DMS114 treated with DMSO at 0.1 percent for 48 hours (cell line): ENCODE results near the gene PIP4K2C.

Source experiments
- DNase-seq: peaks from one replicate; lab custom pipeline; 2025; ENCODE audit not compliant: unreplicated experiment; lab: John Stamatoyannopoulos, UW

PIP4K2C gene

GRCh38 chr12:57620936-57621496 is 30.0 kb downstream of the PIP4K2C start:
- no peak for DNase-seq

- DNase-seq, result no peak
These were observed 30.7 kb downstream of the PIP4K2C start for GRCh38 chr12:57621497-57622292.

GRCh38 chr12:57622293-57623245 is 31.6 kb downstream of the PIP4K2C start:
- no peak for DNase-seq

GRCh38 chr12:57623385-57623784 is 32.4 kb downstream of the PIP4K2C start:
- no peak for DNase-seq

- DNase-seq, result no peak
These were observed 32.9 kb downstream of the PIP4K2C start for GRCh38 chr12:57623811-57624390.

GRCh38 chr12:57624441-57625220 is 33.6 kb downstream of the PIP4K2C start:
- DNase-seq, result no peak

GRCh38 chr12:57625261-57626032 is 34.5 kb downstream of the PIP4K2C start:
- DNase-seq, result no peak

- no peak for DNase-seq
These were observed 35.3 kb downstream of the PIP4K2C start for GRCh38 chr12:57626111-57626920.

- DNase-seq, result no peak
These were observed 36.0 kb downstream of the PIP4K2C start for GRCh38 chr12:57626921-57627445.

- DNase-seq, result no peak
These were observed 36.7 kb downstream of the PIP4K2C start for GRCh38 chr12:57627501-57628279.

- DNase-seq, result no peak
These were observed 37.5 kb downstream of the PIP4K2C start for GRCh38 chr12:57628280-57629191.

- DNase-seq, result no peak
These were observed 39.0 kb downstream of the PIP4K2C start for GRCh38 chr12:57629897-57630471.

GRCh38 chr12:57630891-57631433 is 40.0 kb downstream of the PIP4K2C start:
- no peak for DNase-seq

- DNase-seq, result no peak
These were observed 40.6 kb downstream of the PIP4K2C start for GRCh38 chr12:57631566-57632072.

GRCh38 chr12:57632073-57632957 is 41.3 kb downstream of the PIP4K2C start:
- no peak for DNase-seq
